Measurements from ENCODE around the gene CSRP3. TPM values are rescaled to one million over a fixed set of nuclear protein-coding genes. Genes with fewer than 3 reads are reported as not detected.

The CSRP3 gene
- total RNA-seq (not detected), polyA plus RNA-seq (1 to 10 TPM in 1 of 2 donors, under 1 TPM in 1; 0.18 to 7.5 TPM)
- long read RNA-seq, donor 1 = 0 reads
- long read RNA-seq, donor 2, partial matches to known transcripts = 0 of 1 reads
- long read RNA-seq, donor 2, other reads (novel, unspliced or antisense) = 0 of 1 reads

GRCh38 chr11:19201737-19202605 is at the start of gene CSRP3:
Gene CSRP3 (minus strand): TSS chr11:19201983. CDS start chr11:19192448, 9,535 bp downstream.
- H3K36me3 ChIP-seq (ENCODE audit: control insufficient read depth in 1 of 2, insufficient read depth in 2 of 2, low read length in 1 of 2) = no peaks in the 10 kb centered on the region
- H3K27me3 ChIP-seq (ENCODE audit: control insufficient read depth in 1 of 2, insufficient read depth in 2 of 2, low read length in 1 of 2) = no peaks in the 10 kb centered on the region
- H3K4me1 ChIP-seq (ENCODE audit: control insufficient read depth in 1 of 2, insufficient read depth in 2 of 2, low read length in 2 of 2) = no peaks in the 10 kb centered on the region
- 48 to 53% methylated on average over 7 of the region's 7 CpGs for WGBS, 2 donors
- no peak within 1 kb of the TSS for H3K27ac ChIP-seq (ENCODE audit: low read depth in 1 of 2, low read length in 2 of 2)
- no peaks in the 10 kb centered on the region for H3K9me3 ChIP-seq (ENCODE audit: control insufficient read depth, low read length)
- intact Hi-C loops (cut with DNase I) = no loop called here
- ATAC-seq (ENCODE audit: low FRiP score) (no peak), DNase-seq (no peak)
- H3K4me3 ChIP-seq (ENCODE audit: low read length in 2 of 2) = no peak within 1 kb of the TSS

GRCh38 chr11:19251577-19251976 is 49.8 kb upstream of the CSRP3 start:
- no peaks in the 10 kb centered on the region for H3K9me3 ChIP-seq (ENCODE audit: control insufficient read depth, low read length)
- no peaks in the 10 kb centered on the region for H3K27me3 ChIP-seq (ENCODE audit: control insufficient read depth in 1 of 2, insufficient read depth in 2 of 2, low read length in 1 of 2)
- no peaks in the 10 kb centered on the region for H3K36me3 ChIP-seq (ENCODE audit: control insufficient read depth in 1 of 2, insufficient read depth in 2 of 2, low read length in 1 of 2)
- no peak for DNase-seq
- no peak for ATAC-seq (ENCODE audit: low FRiP score)
- H3K27ac ChIP-seq (ENCODE audit: low read depth in 1 of 2, low read length in 2 of 2) = no peak overlapping the region
- H3K4me1 ChIP-seq (ENCODE audit: control insufficient read depth in 1 of 2, insufficient read depth in 2 of 2, low read length in 2 of 2) = no peaks in the 10 kb centered on the region
- intact Hi-C loops (cut with DNase I) = no loop called here
- no peak overlapping the region for H3K4me3 ChIP-seq (ENCODE audit: low read length in 2 of 2)

GRCh38 chr11:19246816-19247215 is 45.0 kb upstream of the CSRP3 start:
- H3K9me3 ChIP-seq (ENCODE audit: control insufficient read depth, low read length) = no peaks in the 10 kb centered on the region
- no peaks in the 10 kb centered on the region for H3K36me3 ChIP-seq (ENCODE audit: control insufficient read depth in 1 of 2, insufficient read depth in 2 of 2, low read length in 1 of 2)
- H3K27ac ChIP-seq (ENCODE audit: low read depth in 1 of 2, low read length in 2 of 2) = no peak overlapping the region
- H3K27me3 ChIP-seq (ENCODE audit: control insufficient read depth in 1 of 2, insufficient read depth in 2 of 2, low read length in 1 of 2) = peaks cover 0 to 3% of the 10 kb centered on the region in 2 donors
- intact Hi-C loops (cut with DNase I) = no loop called here
- ATAC-seq (ENCODE audit: low FRiP score) (no peak), DNase-seq (no peak)
- no peak overlapping the region for H3K4me3 ChIP-seq (ENCODE audit: low read length in 2 of 2)
- 72 to 73% methylated on average over 1 of the region's 1 CpG for WGBS, 2 donors
- H3K4me1 ChIP-seq (ENCODE audit: control insufficient read depth in 1 of 2, insufficient read depth in 2 of 2, low read length in 2 of 2) = no peaks in the 10 kb centered on the region

GRCh38 chr11:19245351-19245750 is 43.6 kb upstream of the CSRP3 start:
- WGBS, 2 donors = 89 to 97% methylated on average over 5 of the region's 5 CpGs
- intact Hi-C loops (cut with DNase I) = no loop called here
- no peaks in the 10 kb centered on the region for H3K9me3 ChIP-seq (ENCODE audit: control insufficient read depth, low read length)
- no peaks in the 10 kb centered on the region for H3K4me1 ChIP-seq (ENCODE audit: control insufficient read depth in 1 of 2, insufficient read depth in 2 of 2, low read length in 2 of 2)
- peaks cover 0 to 3% of the 10 kb centered on the region in 2 donors for H3K27me3 ChIP-seq (ENCODE audit: control insufficient read depth in 1 of 2, insufficient read depth in 2 of 2, low read length in 1 of 2)
- no peak for ATAC-seq (ENCODE audit: low FRiP score)
- no peaks in the 10 kb centered on the region for H3K36me3 ChIP-seq (ENCODE audit: control insufficient read depth in 1 of 2, insufficient read depth in 2 of 2, low read length in 1 of 2)
- no peak for DNase-seq
- H3K4me3 ChIP-seq (ENCODE audit: low read length in 2 of 2) = no peak overlapping the region
- H3K27ac ChIP-seq (ENCODE audit: low read depth in 1 of 2, low read length in 2 of 2) = no peak overlapping the region

- Histone ChIP-seq H3K27me3 (ENCODE audit: control insufficient read depth in 1 of 2, insufficient read depth in 2 of 2, low read length in 1 of 2) (peaks cover 0 to 3% of the 10 kb centered on the region in 2 donors), H3K9me3 (ENCODE audit: control insufficient read depth, low read length) (no peaks in the 10 kb centered on the region), H3K36me3 (ENCODE audit: control insufficient read depth in 1 of 2, insufficient read depth in 2 of 2, low read length in 1 of 2) (no peaks in the 10 kb centered on the region), H3K4me1 (ENCODE audit: control insufficient read depth in 1 of 2, insufficient read depth in 2 of 2, low read length in 2 of 2) (no peaks in the 10 kb centered on the region), H3K27ac (ENCODE audit: low read depth in 1 of 2, low read length in 2 of 2) (no peak overlapping the region), H3K4me3 (ENCODE audit: low read length in 2 of 2) (no peak overlapping the region)
- ATAC-seq (ENCODE audit: low FRiP score) (no peak), DNase-seq (no peak)
- intact Hi-C loops (cut with DNase I) = no loop called here
- 66 to 69% methylated on average over 2 of the region's 2 CpGs for WGBS, 2 donors
Observed at GRCh38 chr11:19244621-19245020, 42.8 kb upstream of the CSRP3 start.

GRCh38 chr11:19244084-19244483 is 42.3 kb upstream of the CSRP3 start:
- intact Hi-C loops (cut with DNase I) = no loop called here
- Histone ChIP-seq H3K27me3 (ENCODE audit: control insufficient read depth in 1 of 2, insufficient read depth in 2 of 2, low read length in 1 of 2) (peaks cover 0 to 3% of the 10 kb centered on the region in 2 donors), H3K9me3 (ENCODE audit: control insufficient read depth, low read length) (no peaks in the 10 kb centered on the region)

GRCh38 chr11:19243613-19244012 is 41.8 kb upstream of the CSRP3 start:
- Histone ChIP-seq H3K27ac (ENCODE audit: low read depth in 1 of 2, low read length in 2 of 2) (no peak overlapping the region), H3K9me3 (ENCODE audit: control insufficient read depth, low read length) (no peaks in the 10 kb centered on the region), H3K27me3 (ENCODE audit: control insufficient read depth in 1 of 2, insufficient read depth in 2 of 2, low read length in 1 of 2) (peaks cover 0 to 3% of the 10 kb centered on the region in 2 donors), H3K4me3 (ENCODE audit: low read length in 2 of 2) (no peak overlapping the region), H3K36me3 (ENCODE audit: control insufficient read depth in 1 of 2, insufficient read depth in 2 of 2, low read length in 1 of 2) (no peaks in the 10 kb centered on the region), H3K4me1 (ENCODE audit: control insufficient read depth in 1 of 2, insufficient read depth in 2 of 2, low read length in 2 of 2) (no peaks in the 10 kb centered on the region)
- intact Hi-C loops (cut with DNase I) = no loop called here
- DNase-seq = no peak
- ATAC-seq (ENCODE audit: low FRiP score) = no peak

More at GRCh38 chr11:19244084-19244483, 42.3 kb upstream of the CSRP3 start:
- 84 to 88% methylated on average over 6 of the region's 6 CpGs for WGBS, 2 donors
- Histone ChIP-seq H3K36me3 (ENCODE audit: control insufficient read depth in 1 of 2, insufficient read depth in 2 of 2, low read length in 1 of 2) (no peaks in the 10 kb centered on the region), H3K4me1 (ENCODE audit: control insufficient read depth in 1 of 2, insufficient read depth in 2 of 2, low read length in 2 of 2) (no peaks in the 10 kb centered on the region), H3K27ac (ENCODE audit: low read depth in 1 of 2, low read length in 2 of 2) (no peak overlapping the region), H3K4me3 (ENCODE audit: low read length in 2 of 2) (no peak overlapping the region)
- DNase-seq (no peak), ATAC-seq (ENCODE audit: low FRiP score) (no peak)

GRCh38 chr11:19243143-19243542 is 41.4 kb upstream of the CSRP3 start:
- intact Hi-C loops (cut with DNase I) = no loop called here
- 78 to 83% methylated on average over 5 of the region's 5 CpGs for WGBS, 2 donors
- H3K4me3 ChIP-seq (ENCODE audit: low read length in 2 of 2) = no peak overlapping the region
- H3K27me3 ChIP-seq (ENCODE audit: control insufficient read depth in 1 of 2, insufficient read depth in 2 of 2, low read length in 1 of 2) = peaks cover 0 to 3% of the 10 kb centered on the region in 2 donors
- no peaks in the 10 kb centered on the region for H3K36me3 ChIP-seq (ENCODE audit: control insufficient read depth in 1 of 2, insufficient read depth in 2 of 2, low read length in 1 of 2)
- DNase-seq = no peak
- ATAC-seq (ENCODE audit: low FRiP score) = no peak
- no peaks in the 10 kb centered on the region for H3K4me1 ChIP-seq (ENCODE audit: control insufficient read depth in 1 of 2, insufficient read depth in 2 of 2, low read length in 2 of 2)
- H3K9me3 ChIP-seq (ENCODE audit: control insufficient read depth, low read length) = no peaks in the 10 kb centered on the region
- H3K27ac ChIP-seq (ENCODE audit: low read depth in 1 of 2, low read length in 2 of 2) = no peak overlapping the region

Data from aorta (tissue), 5 donors.